Smooth muscle cell (in vitro differentiated cells): ENCODE results near the gene CAMK2N1. TPM values are rescaled to one million over a fixed set of nuclear protein-coding genes. Genes with fewer than 3 reads are reported as not detected.

Experiments used
- DNase-seq: peaks from one replicate; lab custom pipeline; 2025; ENCODE audit not compliant: unreplicated experiment; lab: John Stamatoyannopoulos, UW
- H2AFZ ChIP-seq: fragments of 200-600 bp; sonication (generic); 2 replicates; pipeline ENCODE4 v1.6.0; 2016; ENCODE audit warnings: antibody characterized with exemption, low read depth, mild to moderate bottlenecking
- H3F3A ChIP-seq: fragments of 200-600 bp; sonication (generic); 2 replicates; pipeline ENCODE4 v1.6.0; 2017; ENCODE audit warnings: antibody characterized with exemption, low read depth
- H3K27ac ChIP-seq: fragments of 200-600 bp; sonication (generic); 2 replicates; pipeline ENCODE4 v1.5.1; 2016; ENCODE audit warnings: low read depth, mild to moderate bottlenecking
- H3K27me3 ChIP-seq: fragments of 200-600 bp; sonication (generic); 2 replicates; pipeline ENCODE4 v1.6.1; 2016; ENCODE audit warnings: low read depth, mild to moderate bottlenecking
- H3K36me3 ChIP-seq: fragments of 200-600 bp; sonication (generic); 2 replicates; pipeline ENCODE4 v1.5.1; 2016; ENCODE audit warnings: low read depth
- H3K4me1 ChIP-seq: fragments of 200-600 bp; sonication (generic); 2 replicates; pipeline ENCODE4 v1.5.1; 2016; ENCODE audit warnings: low read depth
- H3K4me2 ChIP-seq: fragments of 200-600 bp; sonication (generic); 2 replicates; pipeline ENCODE4 v1.6.0; 2016; ENCODE audit warnings: mild to moderate bottlenecking
- H3K4me3 ChIP-seq: fragments of 200-600 bp; sonication (generic); 2 replicates; pipeline ENCODE4 v1.5.1; 2016; ENCODE audit warnings: mild to moderate bottlenecking
- H3K79me2 ChIP-seq: fragments of 200-600 bp; sonication (generic); 2 replicates; pipeline ENCODE4 v1.6.0; 2016; ENCODE audit warnings: low read depth, mild to moderate bottlenecking
- H3K9ac ChIP-seq: fragments of 200-600 bp; sonication (generic); 2 replicates; pipeline ENCODE4 v1.6.0; 2016; ENCODE audit warnings: low read depth
- H3K9me3 ChIP-seq: fragments of 200-600 bp; sonication (generic); replicated peaks from 2 replicates; pipeline ENCODE4 v1.5.1; 2016; ENCODE audit warnings: low read depth
- H4K20me1 ChIP-seq: fragments of 200-600 bp; sonication (generic); 2 replicates; pipeline ENCODE4 v1.6.0; 2016; ENCODE audit warnings: low read depth
- WGBS: methylation state at CpG from one replicate; pipeline ENCODE4 v1.1.7; 2016; ENCODE audit warnings: low lambda C conversion rate; 5-methylcytosine and 5-hydroxymethylcytosine counted together
- polyA plus RNA-seq: library from polyadenylated mRNA; unstranded; fragments of >200 nt; fragmentation: Nextera tagmentation; extraction: Ambion mirVana; gene quantifications from 2 replicates; pipeline ENCODE4 v1.2.1, GENCODE V29; 2016
- total RNA-seq: library from RNA; depleted of rRNA; stranded (reverse); fragments of >200 nt; gene quantifications from 2 replicates; pipeline ENCODE4 v1.2.3, GENCODE V29; 2014
- TF ChIP-seq, protein P1 (sequence below): fragments of 200-600 bp; sonication (generic); IDR thresholded peaks from 2 replicates; pipeline ENCODE4 v1.5.1; 2017; ENCODE audit warnings: borderline replicate concordance, mild to moderate bottlenecking, antibody characterized with exemption; ENCODE audit not compliant: insufficient read depth, poor library complexity, severe bottlenecking

The CAMK2N1 gene
- total and polyA plus RNA-seq, 2 experiments from 2014 or later, result 11.0 to 13.2 TPM

DNA sequence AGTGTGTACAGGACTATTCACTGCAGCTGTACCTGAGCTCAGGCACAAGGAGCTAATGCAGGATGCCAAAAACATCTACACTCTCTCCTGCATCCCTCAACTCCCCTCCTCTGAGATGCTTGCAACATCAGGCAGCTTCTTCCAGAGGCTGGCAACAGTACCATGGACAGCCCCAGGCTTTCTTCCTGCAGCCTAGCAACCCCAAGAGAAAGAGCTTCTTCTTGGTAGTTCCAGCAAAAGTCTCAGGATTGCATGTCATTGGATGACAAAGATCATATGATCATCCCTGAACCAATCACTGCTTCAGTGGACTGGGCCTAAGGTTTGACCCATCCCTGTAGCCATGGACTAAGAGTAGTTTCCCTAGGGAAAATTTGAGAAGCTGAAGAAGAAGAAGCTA, 46.7 kb downstream of the CAMK2N1 start:
- TF ChIP-seq, protein P1, sequence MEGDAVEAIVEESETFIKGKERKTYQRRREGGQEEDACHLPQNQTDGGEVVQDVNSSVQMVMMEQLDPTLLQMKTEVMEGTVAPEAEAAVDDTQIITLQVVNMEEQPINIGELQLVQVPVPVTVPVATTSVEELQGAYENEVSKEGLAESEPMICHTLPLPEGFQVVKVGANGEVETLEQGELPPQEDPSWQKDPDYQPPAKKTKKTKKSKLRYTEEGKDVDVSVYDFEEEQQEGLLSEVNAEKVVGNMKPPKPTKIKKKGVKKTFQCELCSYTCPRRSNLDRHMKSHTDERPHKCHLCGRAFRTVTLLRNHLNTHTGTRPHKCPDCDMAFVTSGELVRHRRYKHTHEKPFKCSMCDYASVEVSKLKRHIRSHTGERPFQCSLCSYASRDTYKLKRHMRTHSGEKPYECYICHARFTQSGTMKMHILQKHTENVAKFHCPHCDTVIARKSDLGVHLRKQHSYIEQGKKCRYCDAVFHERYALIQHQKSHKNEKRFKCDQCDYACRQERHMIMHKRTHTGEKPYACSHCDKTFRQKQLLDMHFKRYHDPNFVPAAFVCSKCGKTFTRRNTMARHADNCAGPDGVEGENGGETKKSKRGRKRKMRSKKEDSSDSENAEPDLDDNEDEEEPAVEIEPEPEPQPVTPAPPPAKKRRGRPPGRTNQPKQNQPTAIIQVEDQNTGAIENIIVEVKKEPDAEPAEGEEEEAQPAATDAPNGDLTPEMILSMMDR, result no peak
- H3K4me3 ChIP-seq, result no peak overlapping the region
- no peaks in the 10 kb centered on the region for H4K20me1 ChIP-seq
- H3K79me2 ChIP-seq, result no peaks in the 10 kb centered on the region
- no peaks in the 10 kb centered on the region for H3K9me3 ChIP-seq
- H3K9ac ChIP-seq, result no peak overlapping the region
- no peak for DNase-seq
- peaks cover 18% of the 10 kb centered on the region for H3K27me3 ChIP-seq
- no peaks in the 10 kb centered on the region for H3K36me3 ChIP-seq
- no peak overlapping the region for H3K4me2 ChIP-seq
- no peaks in the 10 kb centered on the region for H3F3A ChIP-seq
- H3K4me1 ChIP-seq, result no peaks in the 10 kb centered on the region
- H3K27ac ChIP-seq, result no peak overlapping the region
- H2AFZ ChIP-seq, result no peak overlapping the region

DNA sequence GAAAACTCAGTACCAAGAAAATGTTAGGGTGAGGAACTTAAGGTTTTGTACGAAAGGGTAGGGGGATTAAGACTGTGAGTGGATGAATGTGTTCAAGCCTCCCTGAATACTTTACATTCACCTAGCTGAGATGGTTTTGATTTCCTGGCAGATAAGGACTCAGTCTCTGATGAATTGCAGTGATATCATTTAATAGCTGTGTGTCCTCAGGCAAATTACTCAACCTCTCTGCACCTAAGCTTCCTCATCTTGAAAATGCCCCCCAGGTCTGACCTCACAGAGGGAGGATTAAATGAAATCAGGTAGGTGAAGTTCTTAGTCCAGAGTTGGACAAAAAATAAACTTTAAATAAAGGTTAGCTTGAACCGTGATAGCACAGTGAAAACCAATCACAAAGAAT, 48.4 kb downstream of the CAMK2N1 start:
- Histone ChIP-seq H3K9me3 (no peaks in the 10 kb centered on the region), H3K27ac (no peak overlapping the region), H3K36me3 (no peaks in the 10 kb centered on the region), H3F3A (no peaks in the 10 kb centered on the region), H3K4me2 (no peak overlapping the region), H3K79me2 (no peaks in the 10 kb centered on the region), H3K4me1 (no peaks in the 10 kb centered on the region), H2AFZ (no peak overlapping the region), H3K4me3 (no peak overlapping the region), H3K27me3 (peaks cover 18% of the 10 kb centered on the region), H3K9ac (no peak overlapping the region), H4K20me1 (no peaks in the 10 kb centered on the region)
- TF ChIP-seq, protein P1, result no peak
- DNase-seq, result no peak
- 85% methylated on average over 2 of the region's 2 CpGs for WGBS

DNA sequence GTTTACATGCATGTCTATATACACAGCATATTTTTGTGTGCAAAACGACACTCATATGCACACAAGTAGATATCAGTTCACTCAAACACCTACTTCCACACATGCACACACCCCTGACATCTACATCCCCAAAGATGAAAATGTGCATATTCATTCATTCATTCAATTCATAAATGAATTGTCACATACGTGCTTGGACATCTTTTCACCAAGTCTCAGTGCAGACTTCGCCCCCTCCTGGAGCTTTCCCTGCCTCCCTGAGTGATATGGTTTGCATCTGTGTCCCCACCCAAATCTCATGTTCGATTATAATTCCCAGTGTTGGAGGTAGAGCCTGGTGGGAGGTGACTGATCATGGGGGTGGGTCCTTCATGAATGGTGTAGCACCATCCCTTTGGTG, 53.1 kb downstream of the CAMK2N1 start:
- 79% methylated on average over 4 of the region's 4 CpGs for WGBS
- DNase-seq, result no peak

More for the DNA sequence above, 53.1 kb downstream of the CAMK2N1 start:
- Histone ChIP-seq H3K4me2 (no peak overlapping the region), H2AFZ (no peak overlapping the region), H3K4me3 (no peak overlapping the region), H3K9ac (no peak overlapping the region), H3K27ac (no peak overlapping the region), H3K4me1 (no peaks in the 10 kb centered on the region), H3K79me2 (no peaks in the 10 kb centered on the region), H3K9me3 (no peaks in the 10 kb centered on the region), H3K27me3 (peaks cover 24% of the 10 kb centered on the region), H3K36me3 (no peaks in the 10 kb centered on the region), H3F3A (no peaks in the 10 kb centered on the region), H4K20me1 (no peaks in the 10 kb centered on the region)
- TF ChIP-seq, protein P1, result no peak

Other genes with a start within 250 kb of the CAMK2N1 start
- not detected in 2 replicates for gene VWA5B1, start 195.3 kb downstream of the CAMK2N1 start, total RNA-seq
- not detected in 2 replicates for gene VWA5B1, start 195.3 kb downstream of the CAMK2N1 start, polyA plus RNA-seq
- gene MUL1, start 21.9 kb upstream of the CAMK2N1 start, total RNA-seq, result 30.6 and 38.7 TPM in 2 replicates
- gene MUL1, start 21.9 kb upstream of the CAMK2N1 start, polyA plus RNA-seq, result 38.4 and 42.4 TPM in 2 replicates
- gene FAM43B, start 66.4 kb upstream of the CAMK2N1 start, total RNA-seq, result 0.90 and 1.2 TPM in 2 replicates
- gene FAM43B, start 66.4 kb upstream of the CAMK2N1 start, polyA plus RNA-seq, result 2.7 and 3.4 TPM in 2 replicates
- gene CDA, start 102.9 kb upstream of the CAMK2N1 start, total RNA-seq, result 0.58 TPM in 1 of 2 replicates, not detected in the other
- gene CDA, start 102.9 kb upstream of the CAMK2N1 start, polyA plus RNA-seq, result 0.78 and 2.7 TPM in 2 replicates
- 23.6 and 28.8 TPM in 2 replicates for gene PINK1, start 147.2 kb upstream of the CAMK2N1 start, total RNA-seq
- 57.7 and 63.3 TPM in 2 replicates for gene PINK1, start 147.2 kb upstream of the CAMK2N1 start, polyA plus RNA-seq
- gene DDOST, start 175.2 kb upstream of the CAMK2N1 start, total RNA-seq, result 267 and 312 TPM in 2 replicates
- gene DDOST, start 175.2 kb upstream of the CAMK2N1 start, polyA plus RNA-seq, result 353 and 439 TPM in 2 replicates
- gene KIF17, start 231.8 kb upstream of the CAMK2N1 start, total RNA-seq, result 0.13 and 0.99 TPM in 2 replicates
- gene KIF17, start 231.8 kb upstream of the CAMK2N1 start, polyA plus RNA-seq, result 1.9 and 2.2 TPM in 2 replicates
- 0.18 and 0.63 TPM in 2 replicates for gene SH2D5, start 246.5 kb upstream of the CAMK2N1 start, total RNA-seq
- 0.82 TPM in 1 of 2 replicates, not detected in the other for gene SH2D5, start 246.5 kb upstream of the CAMK2N1 start, polyA plus RNA-seq